Endothelial cell of umbilical vein (primary cell): ENCODE data around the gene DEFB131B.
"Not testable (repeated sequence)": the region's sequence is repeated elsewhere in the genome, so short reads cannot be mapped to it uniquely, and the experiment has no call there.

Experiments
- CTCF ChIP-seq, 2 donors: IDR thresholded peaks; 1 replicate in 1 of 2; 2 replicates in 1 of 2; pipeline ENCODE4 v1.5.1; 2011; ENCODE audit warnings: low read length in 2 of 2, mild to moderate bottlenecking in 2 of 2, moderate library complexity in 2 of 2, control low read depth in 1 of 2, inconsistent platforms in 1 of 2, low read depth in 1 of 2; ENCODE audit not compliant: insufficient read depth in 1 of 2; ENCODE audit errors: extremely low read depth in 1 of 2
- EZH2 ChIP-seq: IDR thresholded peaks from 2 replicates; pipeline ENCODE4 v1.6.1; 2012; ENCODE audit warnings: borderline replicate concordance, low read depth, mild to moderate bottlenecking, moderate library complexity, low read length, inconsistent platforms; ENCODE audit not compliant: severe bottlenecking
- POLR2A ChIP-seq: IDR thresholded peaks from 2 replicates; pipeline ENCODE4 v1.6.1; 2012; ENCODE audit warnings: low read depth, mild to moderate bottlenecking, control low read depth, low read length
- POLR2AphosphoS5 ChIP-seq: IDR thresholded peaks from 2 replicates; pipeline ENCODE4 v1.6.1; 2012; ENCODE audit warnings: low read depth, mild to moderate bottlenecking, control low read depth, low read length, moderate library complexity; ENCODE audit not compliant: insufficient read depth

- not testable (repeated sequence) for TF ChIP-seq CTCF (IDR thresholded peaks at IDR 0.05; ENCODE audit: extremely low read depth in 1 of 2, insufficient read depth in 1 of 2, low read depth in 1 of 2, low read length in 2 of 2); POLR2AphosphoS5; POLR2A; EZH2
Observed at GRCh38 chr11:71888335-71889010, 10.2 kb downstream of the DEFB131B start.
